GM12892 (cell line): ENCODE data around the gene LAMA2.

ENCODE experiments used
- POLR2A ChIP-seq: IDR thresholded peaks from 2 replicates; pipeline ENCODE4 v1.6.1; 2011; ENCODE audit warnings: low read depth, low read length, control low read depth
- POLR2AphosphoS5 ChIP-seq: IDR thresholded peaks from 2 replicates; pipeline ENCODE4 v1.6.1; 2011; ENCODE audit warnings: low read depth, low read length, control low read depth
- TAF1 ChIP-seq: IDR thresholded peaks from 2 replicates; pipeline ENCODE4 v1.6.1; 2011; ENCODE audit warnings: low read depth, mild to moderate bottlenecking, control low read depth, low read length, borderline replicate concordance

- TF ChIP-seq POLR2A, result no peak
- TF ChIP-seq POLR2AphosphoS5, result no peak
- TF ChIP-seq TAF1, result no peak
These were observed 357.0 kb downstream of the LAMA2 start for GRCh38 chr6:129239825-129240491.
